OCI-LY1 (cell line): ENCODE data around the gene PSKH1.
A peak's percentile ranks its signal among the peaks of the same experiment; 100 is the strongest.

ENCODE experiments used
- H2AFZ ChIP-seq: fragments of 200-600 bp; sonication (generic), shearing (Covaris generic); 2 replicates; pipeline ENCODE4 v1.6.0; 2014; ENCODE audit warnings: antibody characterized with exemption, mild to moderate bottlenecking, low read length
- H3F3A ChIP-seq: fragments of 200-600 bp; sonication (generic), shearing (Covaris generic); 2 replicates; pipeline ENCODE4 v1.6.0; 2014; ENCODE audit warnings: mild to moderate bottlenecking, antibody characterized with exemption, low read length, moderate library complexity; ENCODE audit not compliant: insufficient read depth
- H3K27ac ChIP-seq: fragments of 200-600 bp; sonication (generic); 2 replicates; pipeline ENCODE4 v1.5.1; 2014; ENCODE audit warnings: low read length, mixed run types, mild to moderate bottlenecking, low read depth; ENCODE audit not compliant: poor library complexity, severe bottlenecking
- H3K27me3 ChIP-seq: fragments of 200-600 bp; sonication (generic); 2 replicates; pipeline ENCODE4 v1.6.0; 2014; ENCODE audit warnings: antibody characterized with exemption, mild to moderate bottlenecking, low read length, moderate library complexity; ENCODE audit not compliant: insufficient read depth
- H3K36me3 ChIP-seq: fragments of 200-600 bp; sonication (generic); 2 replicates; pipeline ENCODE4 v1.6.1; 2014; ENCODE audit warnings: mild to moderate bottlenecking, antibody characterized with exemption, low read length, moderate library complexity, mixed read lengths; ENCODE audit not compliant: insufficient read depth
- H3K4me1 ChIP-seq: fragments of 200-600 bp; sonication (generic); 2 replicates; pipeline ENCODE4 v1.5.1; 2014; ENCODE audit warnings: mild to moderate bottlenecking, low read length, moderate library complexity; ENCODE audit not compliant: insufficient read depth, severe bottlenecking
- H3K4me2 ChIP-seq: fragments of 200-600 bp; sonication (generic), shearing (Covaris generic); 2 replicates; pipeline ENCODE4 v1.6.1; 2014; ENCODE audit warnings: low read length
- H3K4me3 ChIP-seq: fragments of 200-600 bp; sonication (generic); 2 replicates; pipeline ENCODE4 v1.5.1; 2014; ENCODE audit warnings: low read length, low read depth, mild to moderate bottlenecking, mixed read lengths; ENCODE audit not compliant: poor library complexity, severe bottlenecking
- H3K79me2 ChIP-seq: fragments of 200-600 bp; shearing (Covaris generic); 2 replicates; pipeline ENCODE4 v1.6.1; 2016; ENCODE audit warnings: mixed run types, low read length, mixed read lengths; ENCODE audit not compliant: insufficient read depth
- H3K9ac ChIP-seq: fragments of 200-600 bp; sonication (generic), shearing (Covaris generic); 2 replicates; pipeline ENCODE4 v1.6.1; 2014; ENCODE audit warnings: mild to moderate bottlenecking, low read length, mixed read lengths
- H3K9me2 ChIP-seq: fragments of 200-600 bp; sonication (generic), shearing (Covaris generic); 2 replicates; pipeline ENCODE4 v1.6.1; 2014; ENCODE audit warnings: low read depth, mild to moderate bottlenecking, low read length, mixed read lengths
- H3K9me3 ChIP-seq: fragments of 200-600 bp; shearing (Covaris generic); 2 replicates; pipeline ENCODE4 v1.6.1; 2014; ENCODE audit warnings: low read length, mixed read lengths
- H4K20me1 ChIP-seq: fragments of 200-600 bp; sonication (generic), shearing (Covaris generic); 2 replicates; pipeline ENCODE4 v1.6.0; 2016; ENCODE audit warnings: mild to moderate bottlenecking, low read length; ENCODE audit not compliant: insufficient read depth
- EZH2 ChIP-seq: fragments of 200-600 bp; sonication (generic), shearing (Covaris generic); IDR thresholded peaks from 2 replicates; pipeline ENCODE4 v1.8.0; 2017; ENCODE audit warnings: borderline replicate concordance, mixed run types, mild to moderate bottlenecking, antibody characterized with exemption, low read length, moderate library complexity, mixed read lengths
- TF ChIP-seq, protein P1 (sequence below): fragments of 200-600 bp; sonication (generic), shearing (Covaris generic); IDR thresholded peaks from 2 replicates; pipeline ENCODE4 v1.5.1; 2017; ENCODE audit warnings: mild to moderate bottlenecking, antibody characterized with exemption, low read length, moderate library complexity, mixed read lengths

The PSKH1 gene

DNA sequence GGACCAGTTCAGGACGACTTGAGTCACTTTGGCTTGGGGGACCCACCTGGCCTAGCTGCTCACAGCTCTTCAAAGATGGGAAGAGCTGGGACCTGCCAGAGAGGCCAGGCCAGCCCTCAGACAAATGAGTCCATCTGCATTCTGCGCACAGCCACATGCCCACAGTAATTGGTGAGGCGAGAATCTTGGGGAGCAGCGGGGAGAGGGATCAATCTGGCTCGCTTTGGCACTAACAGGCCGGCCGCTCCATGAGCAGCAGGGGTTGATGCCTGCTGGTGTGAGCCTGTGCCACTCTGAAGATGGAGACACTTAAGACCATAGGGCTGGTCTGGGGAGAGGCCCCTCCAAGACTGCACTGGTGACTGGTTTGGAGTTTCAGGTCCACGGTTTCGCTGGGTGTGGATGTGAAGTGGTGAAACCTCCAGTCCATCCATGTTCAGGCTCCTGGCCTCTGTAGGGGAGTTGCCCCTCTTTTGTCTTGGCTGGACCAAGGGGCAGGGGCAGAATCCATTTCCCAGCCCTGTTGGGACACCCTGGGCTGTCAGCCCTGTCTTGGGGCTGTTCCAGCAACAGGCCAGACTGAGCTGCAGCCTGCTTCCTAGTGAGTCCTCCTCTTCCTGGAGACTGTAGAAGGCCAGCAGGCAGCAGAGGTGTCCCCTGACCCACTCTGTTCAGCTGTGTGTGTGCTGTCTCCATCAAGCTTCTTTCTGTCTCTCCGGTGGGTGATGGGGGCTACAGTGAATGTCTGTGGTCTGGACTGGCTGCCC lies 31.3 kb downstream of the PSKH1 start:
- H3K4me1 ChIP-seq = peaks cover 14% of the 10 kb centered on the region
- no peaks in the 10 kb centered on the region for H3K27me3 ChIP-seq
- no peak overlapping the region for H3K4me2 ChIP-seq
- H3K36me3 ChIP-seq = peaks cover 10% of the 10 kb centered on the region; the same call in 1 of the 2 replicates
- H4K20me1 ChIP-seq = no peaks in the 10 kb centered on the region
- no peak overlapping the region for H3K4me3 ChIP-seq
- H3K27ac ChIP-seq = no peak overlapping the region
- H3K9me3 ChIP-seq = no peaks in the 10 kb centered on the region
- H2AFZ ChIP-seq = no peak overlapping the region
- TF ChIP-seq EZH2 = no peak
- TF ChIP-seq, protein P1, sequence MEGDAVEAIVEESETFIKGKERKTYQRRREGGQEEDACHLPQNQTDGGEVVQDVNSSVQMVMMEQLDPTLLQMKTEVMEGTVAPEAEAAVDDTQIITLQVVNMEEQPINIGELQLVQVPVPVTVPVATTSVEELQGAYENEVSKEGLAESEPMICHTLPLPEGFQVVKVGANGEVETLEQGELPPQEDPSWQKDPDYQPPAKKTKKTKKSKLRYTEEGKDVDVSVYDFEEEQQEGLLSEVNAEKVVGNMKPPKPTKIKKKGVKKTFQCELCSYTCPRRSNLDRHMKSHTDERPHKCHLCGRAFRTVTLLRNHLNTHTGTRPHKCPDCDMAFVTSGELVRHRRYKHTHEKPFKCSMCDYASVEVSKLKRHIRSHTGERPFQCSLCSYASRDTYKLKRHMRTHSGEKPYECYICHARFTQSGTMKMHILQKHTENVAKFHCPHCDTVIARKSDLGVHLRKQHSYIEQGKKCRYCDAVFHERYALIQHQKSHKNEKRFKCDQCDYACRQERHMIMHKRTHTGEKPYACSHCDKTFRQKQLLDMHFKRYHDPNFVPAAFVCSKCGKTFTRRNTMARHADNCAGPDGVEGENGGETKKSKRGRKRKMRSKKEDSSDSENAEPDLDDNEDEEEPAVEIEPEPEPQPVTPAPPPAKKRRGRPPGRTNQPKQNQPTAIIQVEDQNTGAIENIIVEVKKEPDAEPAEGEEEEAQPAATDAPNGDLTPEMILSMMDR = no peak
- H3F3A ChIP-seq = no peaks in the 10 kb centered on the region
- H3K79me2 ChIP-seq = no peaks in the 10 kb centered on the region
- H3K9ac ChIP-seq = no peak overlapping the region
- no peaks in the 10 kb centered on the region for H3K9me2 ChIP-seq

DNA sequence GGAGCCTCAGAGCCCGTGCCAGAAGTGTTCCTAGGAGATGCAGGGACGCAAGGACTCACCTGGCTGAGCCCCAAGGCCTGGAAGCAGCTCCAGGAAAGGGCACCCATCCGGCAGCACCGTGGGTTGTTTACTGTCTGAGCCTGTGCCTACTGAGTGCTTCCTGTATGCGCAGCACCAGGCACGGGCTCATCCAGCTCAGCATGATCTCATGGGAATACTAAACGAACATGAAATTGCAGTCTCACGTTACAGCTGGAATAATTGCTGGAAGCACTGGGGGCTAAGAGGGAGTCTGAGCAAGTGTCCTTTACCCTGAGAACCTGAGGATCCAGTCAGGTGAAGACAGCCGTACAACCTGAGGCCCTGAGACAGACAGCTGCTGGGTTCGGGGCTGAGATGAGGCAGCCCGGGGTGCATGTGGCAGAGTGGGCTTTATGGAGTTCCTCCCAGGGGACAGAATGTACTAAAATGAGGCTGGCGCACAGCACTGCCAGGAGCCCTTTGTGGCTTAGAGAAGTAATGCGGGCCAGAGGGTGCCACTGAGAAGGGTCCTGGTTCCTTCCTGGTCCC lies 33.2 kb downstream of the PSKH1 start:
- Histone ChIP-seq H3K79me2 (no peaks in the 10 kb centered on the region), H3K4me2 (no peak overlapping the region), H3F3A (no peaks in the 10 kb centered on the region), H3K9me2 (no peaks in the 10 kb centered on the region), H2AFZ (no peak overlapping the region), H3K27me3 (no peaks in the 10 kb centered on the region), H3K4me3 (no peak overlapping the region), H3K36me3 (peaks cover 15% of the 10 kb centered on the region; the same call in 1 of the 2 replicates), H3K4me1 (peaks cover 14% of the 10 kb centered on the region), H4K20me1 (no peaks in the 10 kb centered on the region), H3K27ac (peak overlapping the region; percentile 9), H3K9ac (no peak overlapping the region; the same call in 1 of the 2 replicates), H3K9me3 (no peaks in the 10 kb centered on the region)
- TF ChIP-seq, protein P1 = no peak
- no peak for TF ChIP-seq EZH2

DNA sequence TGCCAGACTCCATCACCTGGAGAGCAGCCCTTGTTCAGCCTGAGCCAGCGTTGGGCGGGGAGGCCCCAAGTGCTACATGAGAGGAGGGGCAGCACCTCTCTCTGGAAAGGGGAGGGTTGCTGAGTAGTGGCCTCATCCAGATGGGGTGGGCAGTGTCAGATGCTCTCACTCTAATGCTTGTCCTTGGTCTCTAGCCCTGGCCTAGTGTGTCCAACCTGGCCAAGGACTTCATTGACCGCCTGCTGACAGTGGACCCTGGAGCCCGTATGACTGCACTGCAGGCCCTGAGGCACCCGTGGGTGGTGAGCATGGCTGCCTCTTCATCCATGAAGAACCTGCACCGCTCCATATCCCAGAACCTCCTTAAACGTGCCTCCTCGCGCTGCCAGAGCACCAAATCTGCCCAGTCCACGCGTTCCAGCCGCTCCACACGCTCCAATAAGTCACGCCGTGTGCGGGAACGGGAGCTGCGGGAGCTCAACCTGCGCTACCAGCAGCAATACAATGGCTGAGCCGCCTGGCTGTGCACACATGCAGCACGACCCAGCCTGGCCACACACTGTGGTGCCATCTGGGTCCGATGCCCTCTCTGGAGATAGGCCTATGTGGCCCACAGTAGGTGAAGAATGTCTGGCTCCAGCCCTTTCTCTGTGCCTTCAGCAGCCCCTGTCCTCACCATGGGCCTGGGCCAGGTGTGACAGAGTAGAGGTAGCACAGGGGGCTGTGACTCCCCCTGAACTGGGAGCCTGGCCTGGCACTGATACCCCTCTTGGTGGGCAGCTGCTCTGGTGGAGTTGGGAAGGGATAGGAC lies 34.3 kb downstream of the PSKH1 start:
- Histone ChIP-seq H4K20me1 (no peaks in the 10 kb centered on the region), H3K4me3 (no peak overlapping the region), H3K4me1 (peaks cover 14% of the 10 kb centered on the region), H3K79me2 (no peaks in the 10 kb centered on the region), H3K9ac (no peak overlapping the region), H3K9me3 (no peaks in the 10 kb centered on the region), H3K27me3 (no peaks in the 10 kb centered on the region), H3K36me3 (peaks cover 20% of the 10 kb centered on the region; the same call in 1 of the 2 replicates), H3K4me2 (no peak overlapping the region), H3K9me2 (no peaks in the 10 kb centered on the region), H2AFZ (no peak overlapping the region), H3K27ac (no peak overlapping the region), H3F3A (no peaks in the 10 kb centered on the region)
- no peak for TF ChIP-seq EZH2
- TF ChIP-seq, protein P1 = no peak
